ENCODE data around the gene ZMYND10.
A peak's percentile ranks its signal among the peaks of the same experiment; 100 is the strongest.

ZMYND10 gene

DNA sequence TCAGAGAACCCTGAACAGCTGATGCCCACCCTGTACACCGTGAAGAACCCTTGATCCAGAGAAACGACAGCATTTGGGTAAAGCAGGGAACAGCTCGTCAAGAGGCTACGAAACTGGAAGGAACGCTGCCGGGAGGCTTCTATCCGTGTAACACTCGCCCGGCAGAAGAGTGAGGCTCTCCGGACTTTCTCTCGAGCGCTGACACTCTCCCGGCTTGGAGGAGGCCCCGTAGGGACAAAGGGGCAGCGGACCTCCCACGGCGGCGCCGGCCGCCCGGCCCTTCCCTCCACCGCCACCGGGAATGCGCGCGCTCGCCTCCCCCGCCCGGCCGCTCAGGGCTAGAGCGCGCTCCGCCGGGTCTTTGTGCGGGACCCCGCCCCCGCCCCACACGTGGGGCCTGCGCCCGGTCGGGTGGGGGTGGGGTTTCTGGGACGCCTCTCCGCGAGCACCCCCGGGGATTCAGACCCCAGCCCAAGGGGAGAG lies 24.6 kb downstream of the ZMYND10 start:
- TF ChIP-seq, protein P1, sequence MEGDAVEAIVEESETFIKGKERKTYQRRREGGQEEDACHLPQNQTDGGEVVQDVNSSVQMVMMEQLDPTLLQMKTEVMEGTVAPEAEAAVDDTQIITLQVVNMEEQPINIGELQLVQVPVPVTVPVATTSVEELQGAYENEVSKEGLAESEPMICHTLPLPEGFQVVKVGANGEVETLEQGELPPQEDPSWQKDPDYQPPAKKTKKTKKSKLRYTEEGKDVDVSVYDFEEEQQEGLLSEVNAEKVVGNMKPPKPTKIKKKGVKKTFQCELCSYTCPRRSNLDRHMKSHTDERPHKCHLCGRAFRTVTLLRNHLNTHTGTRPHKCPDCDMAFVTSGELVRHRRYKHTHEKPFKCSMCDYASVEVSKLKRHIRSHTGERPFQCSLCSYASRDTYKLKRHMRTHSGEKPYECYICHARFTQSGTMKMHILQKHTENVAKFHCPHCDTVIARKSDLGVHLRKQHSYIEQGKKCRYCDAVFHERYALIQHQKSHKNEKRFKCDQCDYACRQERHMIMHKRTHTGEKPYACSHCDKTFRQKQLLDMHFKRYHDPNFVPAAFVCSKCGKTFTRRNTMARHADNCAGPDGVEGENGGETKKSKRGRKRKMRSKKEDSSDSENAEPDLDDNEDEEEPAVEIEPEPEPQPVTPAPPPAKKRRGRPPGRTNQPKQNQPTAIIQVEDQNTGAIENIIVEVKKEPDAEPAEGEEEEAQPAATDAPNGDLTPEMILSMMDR (IDR thresholded peaks at IDR 0.05; ENCODE audit: low read depth, low read length, poor library complexity, severe bottlenecking): no peak
- no peak for TF ChIP-seq EZH2phosphoT487 (IDR thresholded peaks at IDR 0.05; ENCODE audit: borderline replicate concordance, low read length)
- H4K20me1 ChIP-seq (ENCODE audit: control insufficient read depth, insufficient read depth, low read depth, low read length): no peaks in the 10 kb centered on the region
- H3K4me1 ChIP-seq (ENCODE audit: control insufficient read depth, low read length): peaks cover 24% of the 10 kb centered on the region
- H3K79me2 ChIP-seq (ENCODE audit: control insufficient read depth, low read length): peaks cover 4% of the 10 kb centered on the region
- H3K27me3 ChIP-seq (ENCODE audit: control insufficient read depth, low read length): no peaks in the 10 kb centered on the region
- no peaks in the 10 kb centered on the region for H3K9me3 ChIP-seq (ENCODE audit: control insufficient read depth, insufficient read depth, low read length)
- peak overlapping the region; percentile 97 for H3K4me3 ChIP-seq (ENCODE audit: low read length)
- peaks cover 28% of the 10 kb centered on the region for H3K36me3 ChIP-seq (ENCODE audit: control insufficient read depth, low read length)
- H3F3A ChIP-seq (ENCODE audit: control insufficient read depth, insufficient read depth): no peaks in the 10 kb centered on the region; the same call in 1 of the 2 replicates
- peak overlapping the region; percentile 73 for H3K27ac ChIP-seq (ENCODE audit: low read depth, low read length)
- no peaks in the 10 kb centered on the region for H3K9me2 ChIP-seq (replicated peaks; ENCODE audit: control insufficient read depth, low read length)
- H3K4me2 ChIP-seq (ENCODE audit: low read length): peak overlapping the region; percentile 56

DNA sequence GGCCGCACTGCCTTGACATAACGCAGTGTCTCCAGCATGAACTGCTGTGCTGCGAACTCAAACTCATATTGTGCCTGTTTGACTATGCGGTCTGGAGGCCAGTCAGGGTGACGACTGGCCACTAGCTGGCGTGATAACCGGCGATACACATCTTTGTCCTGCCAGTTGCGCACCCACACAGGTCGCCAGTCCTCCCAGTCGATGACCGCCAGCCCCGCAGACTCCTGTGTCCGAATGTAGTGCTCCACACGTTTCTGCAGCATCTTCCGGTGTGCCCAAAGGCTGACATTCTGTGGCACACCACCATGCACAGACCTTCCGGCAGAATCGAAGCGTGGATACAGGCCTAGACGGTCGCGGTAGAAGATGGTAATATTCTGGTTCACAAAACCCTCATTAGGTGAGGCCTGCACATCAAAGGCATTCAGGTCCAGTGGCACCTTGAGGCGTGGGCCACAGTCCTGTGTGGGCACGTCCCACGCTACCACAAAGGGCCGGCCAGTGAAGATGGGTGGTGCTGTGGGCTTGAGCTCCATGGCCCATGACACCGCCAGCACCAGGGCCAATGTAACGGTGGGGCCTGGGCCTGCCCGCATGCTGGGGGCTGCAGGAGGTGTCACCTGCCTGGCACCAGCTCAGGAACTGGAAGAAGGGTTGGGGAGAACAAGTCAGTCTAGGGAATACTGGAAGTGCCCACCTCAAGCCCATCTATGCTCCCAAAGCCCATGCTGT lies 25.5 kb downstream of the ZMYND10 start:
- Histone ChIP-seq H3K4me1 (ENCODE audit: control insufficient read depth, low read length) (peaks cover 24% of the 10 kb centered on the region), H3K9me2 (replicated peaks; ENCODE audit: control insufficient read depth, low read length) (no peaks in the 10 kb centered on the region), H3K4me2 (ENCODE audit: low read length) (peak overlapping the region; percentile 56), H4K20me1 (ENCODE audit: control insufficient read depth, insufficient read depth, low read depth, low read length) (no peaks in the 10 kb centered on the region), H3K4me3 (ENCODE audit: low read length) (peak overlapping the region; percentile 97), H3K27me3 (ENCODE audit: control insufficient read depth, low read length) (no peaks in the 10 kb centered on the region), H3K27ac (ENCODE audit: low read depth, low read length) (no peak overlapping the region), H3F3A (ENCODE audit: control insufficient read depth, insufficient read depth) (no peaks in the 10 kb centered on the region; the same call in 1 of the 2 replicates), H3K79me2 (ENCODE audit: control insufficient read depth, low read length) (peaks cover 3% of the 10 kb centered on the region; the same call in 1 of the 2 replicates), H3K9me3 (ENCODE audit: control insufficient read depth, insufficient read depth, low read length) (no peaks in the 10 kb centered on the region), H3K36me3 (ENCODE audit: control insufficient read depth, low read length) (peaks cover 20% of the 10 kb centered on the region)
- no peak for TF ChIP-seq EZH2phosphoT487 (IDR thresholded peaks at IDR 0.05; ENCODE audit: borderline replicate concordance, low read length)
- TF ChIP-seq, protein P1 (IDR thresholded peaks at IDR 0.05; ENCODE audit: low read depth, low read length, poor library complexity, severe bottlenecking): no peak

DNA sequence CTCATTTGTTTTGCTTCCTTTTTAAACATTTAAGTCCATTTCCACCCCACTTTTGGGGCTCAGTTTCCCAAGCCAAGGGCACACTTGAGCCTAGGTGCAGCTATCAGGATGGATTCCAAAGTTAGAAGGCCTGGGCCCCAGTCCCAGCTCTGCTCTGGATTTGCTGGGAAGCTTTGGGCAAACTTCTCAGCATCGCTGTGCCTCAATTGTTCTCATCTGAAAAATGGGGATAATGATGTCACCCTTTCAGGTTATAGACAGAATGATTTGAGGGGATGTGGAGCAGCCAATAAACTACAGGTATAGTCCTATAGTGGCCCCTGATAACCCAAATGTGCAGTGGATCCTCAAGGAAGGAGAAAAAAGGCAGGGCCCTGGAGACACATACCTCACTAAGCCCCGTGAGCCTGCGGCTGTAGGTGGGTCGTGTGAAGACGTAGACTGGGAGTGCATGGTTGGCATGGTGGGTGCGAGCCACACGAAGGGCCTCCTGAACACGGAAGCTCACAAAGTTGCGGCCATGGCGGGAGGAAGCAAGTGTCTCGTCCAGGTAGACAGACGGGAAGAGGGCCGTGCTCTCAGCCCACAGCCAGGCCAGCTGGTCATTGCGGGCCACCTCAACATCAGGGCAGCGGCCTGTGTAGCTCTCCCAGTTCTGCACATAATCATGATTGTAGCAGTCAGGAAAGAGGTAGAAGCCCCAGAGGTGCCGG lies 26.2 kb downstream of the ZMYND10 start:
- peaks cover 24% of the 10 kb centered on the region for H3K4me1 ChIP-seq (ENCODE audit: control insufficient read depth, low read length)
- H3K9me3 ChIP-seq (ENCODE audit: control insufficient read depth, insufficient read depth, low read length): no peaks in the 10 kb centered on the region
- H3K79me2 ChIP-seq (ENCODE audit: control insufficient read depth, low read length): peaks cover 3% of the 10 kb centered on the region; the same call in 1 of the 2 replicates
- peaks cover 14% of the 10 kb centered on the region for H3K36me3 ChIP-seq (ENCODE audit: control insufficient read depth, low read length)
- H3K4me2 ChIP-seq (ENCODE audit: low read length): no peak overlapping the region
- H3K27ac ChIP-seq (ENCODE audit: low read depth, low read length): no peak overlapping the region
- no peaks in the 10 kb centered on the region for H3K9me2 ChIP-seq (replicated peaks; ENCODE audit: control insufficient read depth, low read length)
- H4K20me1 ChIP-seq (ENCODE audit: control insufficient read depth, insufficient read depth, low read depth, low read length): no peaks in the 10 kb centered on the region
- no peaks in the 10 kb centered on the region for H3K27me3 ChIP-seq (ENCODE audit: control insufficient read depth, low read length)
- H3F3A ChIP-seq (ENCODE audit: control insufficient read depth, insufficient read depth): no peaks in the 10 kb centered on the region
- no peak overlapping the region for H3K4me3 ChIP-seq (ENCODE audit: low read length)
- TF ChIP-seq, protein P1 (IDR thresholded peaks at IDR 0.05; ENCODE audit: low read depth, low read length, poor library complexity, severe bottlenecking): no peak
- no peak for TF ChIP-seq EZH2phosphoT487 (IDR thresholded peaks at IDR 0.05; ENCODE audit: borderline replicate concordance, low read length)
